ENCODE measurements around the gene FAM156B. TPM values are rescaled to one million over a fixed set of nuclear protein-coding genes. Genes with fewer than 3 reads are reported as not detected.
"Not testable (repeated sequence)": the region's sequence is repeated elsewhere in the genome, so short reads cannot be mapped to it uniquely, and the experiment has no call there.

FAM156B gene
- total and polyA plus RNA-seq, 2 of the 8 experiments (the other 6 are each of a cell fraction or from before 2014, with no cell fraction given): 9.1 to 36.2 TPM

DNA sequence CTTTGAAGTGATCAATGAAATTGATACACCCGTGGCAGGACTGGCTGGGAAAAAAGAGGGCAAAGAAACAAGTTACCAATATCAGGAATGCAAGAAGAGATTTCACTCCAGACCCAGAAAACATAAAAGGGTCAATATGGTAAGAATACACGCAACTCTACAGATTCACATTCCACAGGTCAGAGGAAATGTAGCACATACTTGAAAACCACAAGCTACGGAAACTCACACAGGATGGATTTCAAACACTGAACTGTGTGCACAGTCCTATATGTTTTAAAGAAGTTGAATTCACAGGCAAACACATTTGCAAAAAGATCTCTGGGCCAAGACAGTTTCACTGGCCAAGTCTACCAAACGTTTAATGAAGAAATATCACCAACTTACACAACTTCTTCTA is 52.2 kb downstream of the FAM156B start:
- H3K18ac ChIP-seq (ENCODE audit: extremely low read depth, low read length); H3K56ac ChIP-seq (replicated peaks; ENCODE audit: insufficient read length, low read depth, low read length); H3K27me3 ChIP-seq (replicated peaks in 1 of 4; ENCODE audit: control insufficient read depth in 3 of 4, extremely low read depth in 1 of 4, insufficient read depth in 3 of 4, low read length in 3 of 4); H2BK5ac ChIP-seq (ENCODE audit: low read depth, low read length); H2BK120ac ChIP-seq (replicated peaks; ENCODE audit: low read depth, low read length); H3K14ac ChIP-seq (ENCODE audit: insufficient read length); H4K91ac ChIP-seq (replicated peaks; ENCODE audit: insufficient read length, low read length); H3K23me2 ChIP-seq (ENCODE audit: low read depth, low read length); POLR2A ChIA-PET (ENCODE audit: partially characterized antibody); H3K9ac ChIP-seq (replicated peaks in 1 of 4; ENCODE audit: extremely low read depth in 1 of 4, low read depth in 3 of 4, low read length in 3 of 4); H4K20me1 ChIP-seq (replicated peaks in 1 of 2; ENCODE audit: control insufficient read depth in 1 of 2, insufficient read depth in 2 of 2, low read length in 2 of 2); H3K9me3 ChIP-seq (ENCODE audit: insufficient read depth in 2 of 2, low read depth in 1 of 2, low read length in 1 of 2); H3K4ac ChIP-seq (replicated peaks; ENCODE audit: insufficient read length, low read depth, low read length); H3K23ac ChIP-seq (ENCODE audit: insufficient read length); H2BK15ac ChIP-seq (ENCODE audit: low read length); H3K4me2 ChIP-seq (ENCODE audit: insufficient read depth in 1 of 2, low read depth in 2 of 2, low read length in 2 of 2); H3K4me3 ChIP-seq (ENCODE audit: extremely low read depth in 1 of 4, insufficient read depth in 2 of 4, low read depth in 3 of 4, low read length in 4 of 4); H3K79me1 ChIP-seq (ENCODE audit: low read depth, low read length); H3K27ac ChIP-seq (ENCODE audit: low read depth, low read length); CTCF ChIA-PET (ENCODE audit: partially characterized antibody); H2BK12ac ChIP-seq (ENCODE audit: low read depth, low read length); H2AFZ ChIP-seq (ENCODE audit: low read length); H2BK20ac ChIP-seq (ENCODE audit: low read length); FAIRE-seq; H2AK5ac ChIP-seq (ENCODE audit: low read depth, low read length); DNase-seq (ENCODE audit: low read depth in 1 of 2, low spot score in 2 of 2); H4K5ac ChIP-seq (ENCODE audit: insufficient read length, low read depth, low read length); H3K36me3 ChIP-seq (ENCODE audit: control insufficient read depth in 2 of 4, insufficient read depth in 4 of 4, low read length in 3 of 4); H4K8ac ChIP-seq (ENCODE audit: extremely low read depth, insufficient read depth, low read length); H3K4me1 ChIP-seq (replicated peaks in 1 of 4; ENCODE audit: control insufficient read depth in 3 of 4, insufficient read depth in 4 of 4, low read length in 3 of 4); H3K79me2 ChIP-seq (ENCODE audit: control insufficient read depth in 1 of 2, insufficient read depth in 2 of 2, low read length in 2 of 2): not testable (repeated sequence)
- no CpG with 5 or more reads among the region's 4 CpGs for WGBS, 2 experiments (ENCODE audit: extremely low coverage in 1 of 2, insufficient coverage in 1 of 2, insufficient read length in 1 of 2, insufficient replicate concordance in 2 of 2, low coverage in 1 of 2, low lambda C conversion rate in 2 of 2, missing lambda C conversion rate in 1 of 2)

GRCh38 chrX:52949884-52950283 is 52.8 kb downstream of the FAM156B start:
- H4K5ac ChIP-seq (ENCODE audit: insufficient read length, low read depth, low read length); H3K56ac ChIP-seq (replicated peaks; ENCODE audit: insufficient read length, low read depth, low read length); H2BK20ac ChIP-seq (ENCODE audit: low read length); H3K27ac ChIP-seq (ENCODE audit: low read depth, low read length); H3K9ac ChIP-seq (replicated peaks in 1 of 4; ENCODE audit: extremely low read depth in 1 of 4, low read depth in 3 of 4, low read length in 3 of 4); H3K9me3 ChIP-seq (ENCODE audit: insufficient read depth in 2 of 2, low read depth in 1 of 2, low read length in 1 of 2); DNase-seq (ENCODE audit: low read depth in 1 of 2, low spot score in 2 of 2); H3K23ac ChIP-seq (ENCODE audit: insufficient read length); CTCF ChIA-PET (ENCODE audit: partially characterized antibody); H2BK15ac ChIP-seq (ENCODE audit: low read length); H3K14ac ChIP-seq (ENCODE audit: insufficient read length); H2BK5ac ChIP-seq (ENCODE audit: low read depth, low read length); H3K36me3 ChIP-seq (ENCODE audit: control insufficient read depth in 2 of 4, insufficient read depth in 4 of 4, low read length in 3 of 4); FAIRE-seq; H3K79me1 ChIP-seq (ENCODE audit: low read depth, low read length); H3K4me3 ChIP-seq (ENCODE audit: extremely low read depth in 1 of 4, insufficient read depth in 2 of 4, low read depth in 3 of 4, low read length in 4 of 4); H3K23me2 ChIP-seq (ENCODE audit: low read depth, low read length); H3K27me3 ChIP-seq (replicated peaks in 1 of 4; ENCODE audit: control insufficient read depth in 3 of 4, extremely low read depth in 1 of 4, insufficient read depth in 3 of 4, low read length in 3 of 4); H3K4me2 ChIP-seq (ENCODE audit: insufficient read depth in 1 of 2, low read depth in 2 of 2, low read length in 2 of 2); H3K4ac ChIP-seq (replicated peaks; ENCODE audit: insufficient read length, low read depth, low read length); H4K20me1 ChIP-seq (replicated peaks in 1 of 2; ENCODE audit: control insufficient read depth in 1 of 2, insufficient read depth in 2 of 2, low read length in 2 of 2); H2AFZ ChIP-seq (ENCODE audit: low read length); H2AK5ac ChIP-seq (ENCODE audit: low read depth, low read length); H2BK12ac ChIP-seq (ENCODE audit: low read depth, low read length); H3K79me2 ChIP-seq (ENCODE audit: control insufficient read depth in 1 of 2, insufficient read depth in 2 of 2, low read length in 2 of 2); H4K8ac ChIP-seq (ENCODE audit: extremely low read depth, insufficient read depth, low read length); POLR2A ChIA-PET (ENCODE audit: partially characterized antibody); H3K18ac ChIP-seq (ENCODE audit: extremely low read depth, low read length); H4K91ac ChIP-seq (replicated peaks; ENCODE audit: insufficient read length, low read length); H2BK120ac ChIP-seq (replicated peaks; ENCODE audit: low read depth, low read length); H3K4me1 ChIP-seq (replicated peaks in 1 of 4; ENCODE audit: control insufficient read depth in 3 of 4, insufficient read depth in 4 of 4, low read length in 3 of 4): not testable (repeated sequence)
- WGBS, 2 experiments (ENCODE audit: extremely low coverage in 1 of 2, insufficient coverage in 1 of 2, insufficient read length in 1 of 2, insufficient replicate concordance in 2 of 2, low coverage in 1 of 2, low lambda C conversion rate in 2 of 2, missing lambda C conversion rate in 1 of 2): no CpG with 5 or more reads among the region's 10 CpGs

All from H1 (cell line).